Measurements from ENCODE around the gene SV2A. TPM values are rescaled to one million over a fixed set of nuclear protein-coding genes. Genes with fewer than 3 reads are reported as not detected.
A peak's percentile ranks its signal among the peaks of the same experiment; 100 is the strongest.

The SV2A gene, protein sequence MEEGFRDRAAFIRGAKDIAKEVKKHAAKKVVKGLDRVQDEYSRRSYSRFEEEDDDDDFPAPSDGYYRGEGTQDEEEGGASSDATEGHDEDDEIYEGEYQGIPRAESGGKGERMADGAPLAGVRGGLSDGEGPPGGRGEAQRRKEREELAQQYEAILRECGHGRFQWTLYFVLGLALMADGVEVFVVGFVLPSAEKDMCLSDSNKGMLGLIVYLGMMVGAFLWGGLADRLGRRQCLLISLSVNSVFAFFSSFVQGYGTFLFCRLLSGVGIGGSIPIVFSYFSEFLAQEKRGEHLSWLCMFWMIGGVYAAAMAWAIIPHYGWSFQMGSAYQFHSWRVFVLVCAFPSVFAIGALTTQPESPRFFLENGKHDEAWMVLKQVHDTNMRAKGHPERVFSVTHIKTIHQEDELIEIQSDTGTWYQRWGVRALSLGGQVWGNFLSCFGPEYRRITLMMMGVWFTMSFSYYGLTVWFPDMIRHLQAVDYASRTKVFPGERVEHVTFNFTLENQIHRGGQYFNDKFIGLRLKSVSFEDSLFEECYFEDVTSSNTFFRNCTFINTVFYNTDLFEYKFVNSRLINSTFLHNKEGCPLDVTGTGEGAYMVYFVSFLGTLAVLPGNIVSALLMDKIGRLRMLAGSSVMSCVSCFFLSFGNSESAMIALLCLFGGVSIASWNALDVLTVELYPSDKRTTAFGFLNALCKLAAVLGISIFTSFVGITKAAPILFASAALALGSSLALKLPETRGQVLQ
- 1 to 10 TPM in 3 of 6 donors, under 1 TPM in 3; 0.44 to 1.6 (median 0.98) TPM for total RNA-seq

DNA sequence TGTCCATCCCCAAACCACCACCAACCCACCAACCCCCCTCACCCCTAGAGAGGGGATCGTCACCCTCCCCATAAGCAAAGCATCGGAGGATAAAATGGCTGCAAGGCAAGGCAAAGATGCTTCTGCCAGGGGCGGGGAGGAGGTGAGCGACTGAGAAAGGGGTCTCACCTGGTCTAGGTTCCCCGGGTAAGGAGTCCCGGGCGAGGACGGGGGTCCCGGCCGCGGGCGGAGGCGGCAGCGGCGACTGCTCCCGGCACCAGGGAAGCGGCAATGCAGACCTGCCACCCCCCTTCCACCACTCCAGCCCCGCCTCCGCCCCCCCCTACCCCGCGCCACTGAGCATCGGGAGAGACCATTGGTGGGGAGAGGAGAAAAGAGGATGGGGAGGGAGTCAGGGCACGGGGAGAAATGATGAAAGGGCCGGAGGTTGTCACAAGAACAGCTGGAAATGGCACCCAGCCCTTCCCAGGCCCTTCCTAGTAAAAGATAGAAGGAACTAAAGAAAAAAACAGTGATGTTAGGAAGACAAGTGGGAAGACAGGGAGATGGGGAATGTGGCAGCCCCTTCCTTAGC lies at the start of gene SV2A:
Gene SV2A (minus strand): TSS at position 274 of the 574 bp plus-strand sequence. CDS start 4,004 bp downstream, outside the sequence.
- Histone ChIP-seq H3K36me3 (peaks cover 3 to 12% (median 6%) of the 10 kb centered on the region in 4 donors), H3K4me1 (peaks cover 7 to 21% (median 10%) of the 10 kb centered on the region in 4 donors), H3K4me3 (peak within 1 kb of the TSS in 3 of 4 donors; percentile 37 to 53 (median 41)), H3K9me3 (no peaks in the 10 kb centered on the region), H3K27me3 (peaks cover 0 to 5% (median 0%) of the 10 kb centered on the region in 4 donors), H3K27ac (no peak within 1 kb of the TSS)
- ATAC-seq (ENCODE audit: low FRiP score in 2 of 2) (peak in 1 of 2 donors; percentile 62), DNase-seq (peak; percentile 26 to 85)
- 0 to 2% methylated on average over 11 to 24 of the region's 24 CpGs for WGBS, 2 donors
- TF ChIP-seq EP300 (IDR thresholded peaks at IDR 0.05) (no peak), POLR2AphosphoS5 (IDR thresholded peaks at IDR 0.05) (no peak), POLR2A (IDR thresholded peaks at IDR 0.05) (no peak)
- TF ChIP-seq, protein P1, sequence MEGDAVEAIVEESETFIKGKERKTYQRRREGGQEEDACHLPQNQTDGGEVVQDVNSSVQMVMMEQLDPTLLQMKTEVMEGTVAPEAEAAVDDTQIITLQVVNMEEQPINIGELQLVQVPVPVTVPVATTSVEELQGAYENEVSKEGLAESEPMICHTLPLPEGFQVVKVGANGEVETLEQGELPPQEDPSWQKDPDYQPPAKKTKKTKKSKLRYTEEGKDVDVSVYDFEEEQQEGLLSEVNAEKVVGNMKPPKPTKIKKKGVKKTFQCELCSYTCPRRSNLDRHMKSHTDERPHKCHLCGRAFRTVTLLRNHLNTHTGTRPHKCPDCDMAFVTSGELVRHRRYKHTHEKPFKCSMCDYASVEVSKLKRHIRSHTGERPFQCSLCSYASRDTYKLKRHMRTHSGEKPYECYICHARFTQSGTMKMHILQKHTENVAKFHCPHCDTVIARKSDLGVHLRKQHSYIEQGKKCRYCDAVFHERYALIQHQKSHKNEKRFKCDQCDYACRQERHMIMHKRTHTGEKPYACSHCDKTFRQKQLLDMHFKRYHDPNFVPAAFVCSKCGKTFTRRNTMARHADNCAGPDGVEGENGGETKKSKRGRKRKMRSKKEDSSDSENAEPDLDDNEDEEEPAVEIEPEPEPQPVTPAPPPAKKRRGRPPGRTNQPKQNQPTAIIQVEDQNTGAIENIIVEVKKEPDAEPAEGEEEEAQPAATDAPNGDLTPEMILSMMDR (IDR thresholded peaks at IDR 0.05), result no peak

DNA sequence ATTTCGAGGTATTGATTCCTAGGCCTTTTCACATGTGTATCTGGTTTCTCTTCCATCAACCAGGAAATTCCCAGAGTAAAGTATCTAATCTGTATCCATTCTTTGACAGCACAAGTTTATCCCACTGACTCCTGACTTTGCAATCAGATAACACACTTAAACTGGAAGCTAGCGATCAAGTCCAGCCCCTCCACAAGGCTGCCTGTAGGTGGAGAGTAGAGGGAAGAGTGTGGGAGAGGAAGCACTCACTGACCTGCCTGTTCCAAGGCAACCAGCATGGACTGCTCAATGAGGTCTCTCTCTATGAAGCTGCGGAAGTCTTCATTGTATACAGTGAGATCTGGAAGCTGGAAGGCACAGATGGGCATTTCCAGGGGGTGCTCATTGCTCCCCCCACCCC lies 49.4 kb upstream of the SV2A start:
- ATAC-seq (ENCODE audit: low FRiP score in 2 of 2) (no peak), DNase-seq (no peak)
- 89 to 91% methylated on average over 3 of the region's 3 CpGs for WGBS, 2 donors
- no peak overlapping the region for H3K27ac ChIP-seq
- TF ChIP-seq POLR2AphosphoS5 (IDR thresholded peaks at IDR 0.05) (no peak), EP300 (IDR thresholded peaks at IDR 0.05) (no peak), POLR2A (IDR thresholded peaks at IDR 0.05) (no peak)
- TF ChIP-seq, protein P1 (IDR thresholded peaks at IDR 0.05), result no peak
- no peaks in the 10 kb centered on the region for H3K9me3 ChIP-seq
- no peaks in the 10 kb centered on the region for H3K27me3 ChIP-seq
- no peak overlapping the region for H3K4me3 ChIP-seq
- peaks cover 6 to 66% (median 47%) of the 10 kb centered on the region in 4 donors for H3K36me3 ChIP-seq
- peaks cover 15 to 23% (median 19%) of the 10 kb centered on the region in 4 donors for H3K4me1 ChIP-seq

DNA sequence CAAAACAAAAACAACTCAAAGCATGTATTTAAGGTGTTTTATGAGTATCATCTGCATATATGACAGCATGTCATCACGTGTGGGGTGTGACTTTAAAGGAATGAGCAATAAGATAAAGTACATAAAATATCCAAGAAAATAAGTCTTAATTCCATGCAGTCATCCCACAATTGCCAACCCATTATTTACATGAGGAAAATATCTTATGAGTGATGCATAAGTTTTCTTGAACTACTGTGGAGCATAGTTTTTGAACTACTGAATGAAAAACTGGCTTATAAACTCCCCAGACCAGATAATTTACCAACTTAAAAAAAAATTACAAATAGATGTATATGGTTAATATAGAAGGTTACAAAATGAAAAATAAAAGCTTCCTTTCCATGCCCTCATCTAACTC lies 48.8 kb upstream of the SV2A start:
- DNase-seq (no peak), ATAC-seq (ENCODE audit: low FRiP score in 2 of 2) (no peak)
- WGBS, 2 donors, result 86 to 90% methylated on average over 1 of the region's 1 CpG
- Histone ChIP-seq H3K4me1 (peaks cover 15 to 26% (median 21%) of the 10 kb centered on the region in 4 donors), H3K4me3 (no peak overlapping the region), H3K27me3 (no peaks in the 10 kb centered on the region), H3K9me3 (no peaks in the 10 kb centered on the region), H3K27ac (no peak overlapping the region), H3K36me3 (peaks cover 6 to 61% (median 47%) of the 10 kb centered on the region in 4 donors)
- TF ChIP-seq EP300 (IDR thresholded peaks at IDR 0.05) (no peak), POLR2AphosphoS5 (IDR thresholded peaks at IDR 0.05) (no peak), POLR2A (IDR thresholded peaks at IDR 0.05) (no peak)
- TF ChIP-seq, protein P1 (IDR thresholded peaks at IDR 0.05), result no peak

DNA sequence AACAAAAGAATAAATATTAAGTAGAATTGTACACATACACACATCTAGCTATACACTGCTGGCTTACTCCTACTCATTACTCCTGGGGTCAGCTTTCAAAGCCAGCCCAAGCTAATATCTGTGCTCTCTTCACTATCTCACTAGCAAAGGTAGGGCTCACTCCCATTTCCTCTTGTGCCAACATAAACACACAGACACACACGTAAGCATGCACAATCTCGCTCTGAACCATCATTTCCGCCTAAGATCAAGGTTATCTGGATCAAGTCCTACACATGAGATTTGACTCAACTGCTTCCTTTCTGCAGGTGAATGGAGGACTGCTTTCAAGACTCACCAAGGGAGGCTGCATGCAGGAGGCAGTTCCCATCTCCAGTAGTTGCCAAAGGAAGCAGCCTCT lies 47.8 kb upstream of the SV2A start:
- Histone ChIP-seq H3K9me3 (no peaks in the 10 kb centered on the region), H3K27me3 (no peaks in the 10 kb centered on the region), H3K4me1 (peaks cover 15 to 26% (median 21%) of the 10 kb centered on the region in 4 donors), H3K27ac (no peak overlapping the region), H3K36me3 (peaks cover 0 to 57% (median 42%) of the 10 kb centered on the region in 4 donors), H3K4me3 (no peak overlapping the region)
- ATAC-seq (ENCODE audit: low FRiP score in 2 of 2), result no peak
- WGBS, 2 donors, result 94 to 97% methylated on average over 3 of the region's 3 CpGs
- no peak for TF ChIP-seq POLR2A (IDR thresholded peaks at IDR 0.05)
- TF ChIP-seq, protein P1 (IDR thresholded peaks at IDR 0.05), result no peak
- TF ChIP-seq POLR2AphosphoS5 (IDR thresholded peaks at IDR 0.05), result no peak
- no peak for TF ChIP-seq EP300 (IDR thresholded peaks at IDR 0.05)
- no peak for DNase-seq
